22Rv1 (cell line): ENCODE measurements around the gene RINT1.
A peak's percentile ranks its signal among the peaks of the same experiment; 100 is the strongest.

ENCODE experiments used
- H3K27ac ChIP-seq: fragments of 450-650 bp; 2 replicates; pipeline ENCODE4 v1.5.1; 2017
- ZFX ChIP-seq: fragments of 450-650 bp; IDR thresholded peaks from 2 replicates; pipeline ENCODE4 v1.6.1; 2017; ENCODE audit warnings: antibody characterized with exemption, borderline replicate concordance
- TF ChIP-seq, protein P1 (sequence below): fragments of 450-650 bp; IDR thresholded peaks from 2 replicates; pipeline ENCODE4 v1.5.1; 2017; ENCODE audit warnings: mild to moderate bottlenecking

The RINT1 gene

DNA sequence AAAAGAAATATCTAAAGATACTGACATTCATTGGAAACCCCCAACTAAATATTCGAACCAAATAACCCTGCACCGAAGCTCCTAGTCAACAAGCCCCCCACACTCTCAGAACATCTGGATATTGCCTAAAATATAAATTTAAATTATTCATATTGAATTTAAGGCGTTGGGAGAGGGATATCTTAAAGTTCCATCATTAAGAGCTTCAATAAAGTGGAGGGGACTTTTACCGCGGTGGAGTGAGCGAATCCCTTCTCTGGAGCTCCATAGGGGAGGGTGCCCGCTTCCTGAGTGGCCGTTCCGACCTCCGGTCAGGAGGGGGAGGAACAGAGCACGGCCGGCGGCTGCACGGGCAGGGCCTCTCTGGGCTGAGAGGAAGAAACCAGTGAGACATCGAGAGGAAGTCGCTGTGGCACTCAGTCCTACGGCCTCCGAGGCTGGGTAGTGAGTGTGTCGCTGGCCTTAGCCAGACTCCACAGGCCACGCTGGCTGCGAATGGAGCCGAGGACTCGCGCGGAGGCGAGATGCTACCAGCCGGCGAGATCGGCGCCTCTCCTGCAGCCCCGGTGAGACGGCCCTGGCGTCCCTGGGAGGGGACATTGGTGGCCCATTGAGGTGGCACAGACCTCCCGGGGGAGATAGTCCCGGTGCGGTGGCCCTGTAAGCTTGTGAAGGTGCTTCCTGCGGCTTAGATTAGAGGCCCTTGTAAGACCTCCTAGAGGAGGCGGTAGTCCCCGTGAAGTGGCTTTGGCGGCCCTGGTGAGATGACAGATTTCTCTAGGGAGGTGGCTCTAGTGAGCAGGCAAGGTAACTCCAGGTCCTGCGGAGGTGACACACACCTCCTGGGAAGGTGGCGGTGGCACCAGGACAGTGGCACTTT lies at the start of gene RINT1:
RINT1 (plus strand) TSS at position 410 of the 880 bp plus-strand sequence; CDS start at position 525, 115 bp downstream.
- TF ChIP-seq, protein P1, sequence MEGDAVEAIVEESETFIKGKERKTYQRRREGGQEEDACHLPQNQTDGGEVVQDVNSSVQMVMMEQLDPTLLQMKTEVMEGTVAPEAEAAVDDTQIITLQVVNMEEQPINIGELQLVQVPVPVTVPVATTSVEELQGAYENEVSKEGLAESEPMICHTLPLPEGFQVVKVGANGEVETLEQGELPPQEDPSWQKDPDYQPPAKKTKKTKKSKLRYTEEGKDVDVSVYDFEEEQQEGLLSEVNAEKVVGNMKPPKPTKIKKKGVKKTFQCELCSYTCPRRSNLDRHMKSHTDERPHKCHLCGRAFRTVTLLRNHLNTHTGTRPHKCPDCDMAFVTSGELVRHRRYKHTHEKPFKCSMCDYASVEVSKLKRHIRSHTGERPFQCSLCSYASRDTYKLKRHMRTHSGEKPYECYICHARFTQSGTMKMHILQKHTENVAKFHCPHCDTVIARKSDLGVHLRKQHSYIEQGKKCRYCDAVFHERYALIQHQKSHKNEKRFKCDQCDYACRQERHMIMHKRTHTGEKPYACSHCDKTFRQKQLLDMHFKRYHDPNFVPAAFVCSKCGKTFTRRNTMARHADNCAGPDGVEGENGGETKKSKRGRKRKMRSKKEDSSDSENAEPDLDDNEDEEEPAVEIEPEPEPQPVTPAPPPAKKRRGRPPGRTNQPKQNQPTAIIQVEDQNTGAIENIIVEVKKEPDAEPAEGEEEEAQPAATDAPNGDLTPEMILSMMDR = peak; percentile 99
- TF ChIP-seq ZFX = no peak
- H3K27ac ChIP-seq = peak within 1 kb of the TSS; percentile 84

DNA sequence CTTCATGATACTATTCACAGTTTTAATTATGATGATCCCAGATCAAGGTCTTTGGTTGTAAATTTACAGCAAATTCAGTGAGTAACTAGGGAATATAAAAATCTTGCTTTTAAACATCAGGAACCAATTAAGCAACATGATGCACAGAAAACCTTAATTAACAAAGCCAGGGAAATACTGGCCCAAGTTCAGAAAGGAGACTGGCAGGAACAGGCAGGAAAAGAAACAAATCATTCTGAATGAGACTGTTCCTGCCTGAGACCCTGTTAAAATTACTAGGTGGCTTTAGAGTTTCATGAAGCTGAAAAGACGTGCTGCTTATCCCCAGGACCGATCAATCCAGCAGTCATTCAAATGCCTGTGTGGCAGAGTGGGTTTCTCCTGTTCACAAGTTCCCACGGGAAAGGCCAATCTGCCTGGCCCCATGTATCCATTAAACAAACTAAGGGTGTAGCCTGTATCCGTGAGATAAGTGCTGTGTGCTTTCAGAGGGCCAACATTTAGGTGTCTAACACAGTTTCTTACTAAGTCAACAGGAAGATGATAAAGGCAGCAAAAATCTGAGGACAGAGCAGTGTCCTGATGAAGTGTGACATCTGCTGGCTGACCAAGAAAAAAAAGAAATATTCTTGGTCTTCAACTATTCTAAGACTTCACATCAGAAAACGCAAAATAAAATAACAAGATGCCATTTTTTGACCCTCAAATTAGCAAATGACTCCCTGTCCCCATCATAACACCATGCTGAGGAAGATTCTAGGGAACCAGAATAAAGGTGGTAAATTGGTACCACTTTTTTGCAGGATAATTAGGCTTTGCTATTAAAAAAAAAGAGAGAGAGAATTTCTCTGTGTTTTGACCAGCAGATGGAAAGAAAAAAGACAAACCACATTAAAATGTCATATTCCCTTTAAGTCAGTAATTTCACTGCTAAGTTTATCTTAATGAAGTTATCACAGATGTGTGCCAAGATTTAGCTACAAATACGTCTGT lies 44.1 kb upstream of the RINT1 start:
- TF ChIP-seq ZFX = no peak
- TF ChIP-seq, protein P1 = peak; percentile 61
- H3K27ac ChIP-seq = no peak overlapping the region

DNA sequence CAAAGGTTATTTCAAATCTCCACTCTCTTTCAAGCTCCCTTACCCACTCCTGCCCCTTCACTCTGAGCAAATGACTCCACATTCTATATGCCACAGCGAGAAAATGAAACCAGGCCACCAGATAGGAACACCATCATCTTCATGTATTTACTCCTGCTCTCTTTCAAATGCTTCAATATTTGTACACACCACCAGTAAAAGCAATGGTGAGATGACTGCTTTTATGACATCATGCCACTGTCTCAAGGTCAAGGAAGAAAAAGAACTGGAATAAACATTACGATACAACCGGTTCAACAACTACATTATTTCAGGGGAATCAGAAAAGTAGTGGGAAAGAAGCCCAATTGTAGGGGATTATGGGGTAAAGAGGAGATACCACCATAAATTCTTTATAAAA lies 42.6 kb upstream of the RINT1 start:
- H3K27ac ChIP-seq = no peak overlapping the region
- TF ChIP-seq ZFX = no peak

DNA sequence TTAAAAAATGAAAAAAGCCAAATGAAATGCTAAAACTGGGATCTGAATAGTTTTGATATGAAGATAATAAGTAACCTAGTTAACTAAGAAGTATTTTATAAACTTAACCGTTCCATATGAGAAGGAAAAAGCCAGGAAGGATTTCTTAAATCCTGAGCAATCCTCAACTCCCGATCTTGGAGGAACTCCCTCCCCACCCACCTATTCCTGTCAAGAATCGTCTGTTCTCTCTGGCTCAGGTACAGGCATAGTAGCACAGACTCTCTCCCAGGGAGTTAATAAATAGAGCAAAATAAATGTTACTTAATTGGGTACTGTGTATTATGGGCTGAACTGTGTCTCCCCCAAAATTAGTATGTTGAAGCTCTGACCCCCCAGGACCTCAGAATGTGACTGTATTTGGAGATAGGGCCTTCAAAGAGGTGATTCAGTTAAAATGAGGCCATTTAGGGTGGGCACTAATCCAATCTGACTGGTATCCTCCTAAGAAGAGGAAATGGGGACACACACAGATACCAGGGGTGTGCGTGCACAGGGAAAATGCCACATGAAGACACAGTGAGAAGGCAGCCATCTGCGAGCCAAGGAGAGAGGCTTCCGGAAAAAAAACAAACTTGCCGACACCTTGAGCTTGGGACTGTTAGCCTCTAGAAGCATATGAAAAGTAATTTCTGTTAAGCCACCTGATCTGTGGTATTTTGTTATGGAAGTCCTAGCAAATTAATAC lies 38.6 kb upstream of the RINT1 start:
- TF ChIP-seq, protein P1 = no peak
- no peak for TF ChIP-seq ZFX
- H3K27ac ChIP-seq = no peak overlapping the region

DNA sequence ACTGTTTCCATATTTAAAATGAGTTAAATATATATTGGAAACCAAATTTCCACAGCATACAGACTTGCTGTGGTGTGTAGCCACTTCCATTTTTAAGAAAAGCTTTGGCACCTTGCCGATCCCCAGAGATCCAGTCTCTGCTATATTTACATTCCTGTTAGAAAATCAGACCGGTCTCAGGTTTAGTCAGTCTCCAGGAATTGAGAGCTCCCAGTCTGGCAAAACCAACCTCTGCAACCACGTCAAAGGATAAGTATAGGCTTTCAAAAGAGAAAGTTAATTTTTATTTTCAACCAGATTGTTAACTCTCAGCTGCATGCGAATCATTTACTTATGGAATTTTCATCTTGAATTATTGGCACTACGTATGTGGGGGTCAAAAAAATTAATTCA lies 38.1 kb upstream of the RINT1 start:
- H3K27ac ChIP-seq = no peak overlapping the region
- no peak for TF ChIP-seq ZFX
- TF ChIP-seq, protein P1 = no peak

DNA sequence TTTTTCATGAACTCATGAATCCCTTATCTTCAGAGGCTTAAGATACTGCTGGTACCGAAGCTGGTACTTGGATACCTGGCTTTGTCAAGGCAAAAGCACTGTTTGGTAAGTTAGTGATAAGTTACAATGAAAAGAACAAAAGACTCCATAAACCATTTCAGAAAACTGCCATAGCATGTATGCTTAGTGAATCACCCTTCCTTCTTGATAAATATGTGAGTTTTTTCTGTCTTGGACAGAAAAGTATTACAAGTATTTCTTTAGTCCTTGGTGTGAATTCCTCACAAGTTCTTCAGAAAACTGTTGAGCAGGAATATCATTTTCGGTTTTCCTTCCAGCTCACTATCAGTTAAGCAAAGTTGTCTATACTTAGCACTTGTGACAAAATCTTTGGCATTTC lies 35.5 kb upstream of the RINT1 start:
- no peak for TF ChIP-seq ZFX
- TF ChIP-seq, protein P1 = no peak
- H3K27ac ChIP-seq = no peak overlapping the region

DNA sequence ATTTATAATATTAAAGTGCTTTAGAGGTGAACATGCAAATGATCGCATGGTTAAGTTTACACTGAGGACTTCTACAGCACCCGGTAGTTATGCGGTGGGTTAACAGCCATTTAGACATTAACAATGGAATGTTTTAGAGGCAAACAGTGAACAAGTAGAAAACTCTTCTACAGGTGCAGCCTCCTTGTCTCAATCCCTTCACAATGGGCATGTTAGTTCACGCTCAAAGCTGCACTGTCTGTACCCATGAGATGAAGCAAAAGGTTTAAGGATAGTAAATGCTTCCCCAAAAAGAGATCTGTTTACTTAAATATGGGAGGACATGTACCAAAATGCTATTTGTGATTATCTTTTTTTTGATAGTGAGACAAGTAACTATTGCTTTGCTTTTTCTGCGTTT lies 35.0 kb upstream of the RINT1 start:
- TF ChIP-seq ZFX = no peak
- TF ChIP-seq, protein P1 = no peak
- H3K27ac ChIP-seq = no peak overlapping the region
